HCT116 (cell line): ENCODE data around the gene CDR2L. TPM values are rescaled to one million over a fixed set of nuclear protein-coding genes. Genes with fewer than 3 reads are reported as not detected.

Source experiments
- ATAC-seq: fragments of 200-7000 bp; cut with Tn5 transposase; 2 replicates; pipeline ENCODE4 v1.9.1; 2020; ENCODE audit warnings: mild to moderate bottlenecking, moderate library complexity
- BruUV-seq: library from RNA; stranded (reverse); fragments of 400-500 nt; replicated peaks from 2 replicates; lab custom pipeline; 2021; lab: Mats Ljungman, UMichigan
- CTCF ChIA-PET: fragments of 300-600 bp; sonication (Branson Sonifier 250); formaldehyde crosslinking; loops from one replicate; lab custom pipeline; 2021; ENCODE audit warnings: antibody characterized with exemption; lab: Charles Lee
- POLR2A ChIA-PET: fragments of 300-600, 350-600 bp; sonication (Branson Sonifier 250); formaldehyde crosslinking; loops from one replicate; lab custom pipeline; 2021; ENCODE audit warnings: antibody characterized with exemption; lab: Charles Lee
- RAD21 ChIA-PET, 2 experiments: fragments of 300-600 bp; sonication (Branson Sonifier 250); formaldehyde crosslinking; loops; one replicate each; lab custom pipeline; 2023; ENCODE audit warnings: low total read pairs in 2 of 2; ENCODE audit not compliant: uncharacterized antibody in 2 of 2, unreplicated experiment in 2 of 2, low non-redundant PET in 1 of 2; lab: Charles Lee
- DNase-seq: peaks from one replicate; pipeline ENCODE4 v3.0.0-alpha.2; 2010; ENCODE audit warnings: low read depth, low spot score
- H2AFZ ChIP-seq: fragments of 200-600 bp; shearing (Covaris generic), sonication (generic); 2 replicates; pipeline ENCODE4 v1.6.1; 2017; ENCODE audit warnings: low read depth, mixed run types, mixed read lengths, antibody characterized with exemption, low read length; ENCODE audit not compliant: poor library complexity, severe bottlenecking
- H3K27ac ChIP-seq: 2 replicates; pipeline ENCODE4 v1.5.1; 2012; ENCODE audit warnings: low read depth, low read length
- H3K27me3 ChIP-seq: fragments of 200-600 bp; sonication (generic); 2 replicates; pipeline ENCODE4 v1.6.1; 2016; ENCODE audit warnings: mixed run types, low read length, mixed read lengths; ENCODE audit not compliant: insufficient read depth
- H3K36me3 ChIP-seq, 2 experiments: fragments of 200-500 bp in 1 of 2; fragments of 200-600 bp in 1 of 2; sonication (Bioruptor generic) in 1 of 2; sonication (generic) in 1 of 2; 2 replicates each; pipeline versions ENCODE4 v1.5.1 to v1.6.1; 2014 to 2016; ENCODE audit warnings: low read length in 2 of 2, inconsistent platforms in 1 of 2, mixed read lengths in 1 of 2, mixed run types in 1 of 2; ENCODE audit not compliant: insufficient read depth in 2 of 2, control insufficient read depth in 1 of 2
- H3K4me1 ChIP-seq, 2 experiments: fragments of 200-600 bp in 1 of 2; sonication (generic) in 1 of 2; 2 replicates each; pipeline versions ENCODE4 v1.5.1 to v1.6.1; 2012 to 2017; ENCODE audit warnings: low read length in 2 of 2, inconsistent platforms in 1 of 2, mild to moderate bottlenecking in 1 of 2, mixed read lengths in 1 of 2, mixed run types in 1 of 2, moderate library complexity in 1 of 2; ENCODE audit not compliant: insufficient read depth in 2 of 2, control insufficient read depth in 1 of 2
- H3K4me2 ChIP-seq: fragments of 200-600 bp; sonication (generic); 2 replicates; pipeline ENCODE4 v1.6.1; 2017; ENCODE audit warnings: mixed run types, low read length, mixed read lengths
- H3K4me3 ChIP-seq, 2 experiments: fragments of 200-600 bp in 1 of 2; sonication (generic) in 1 of 2; replicated peaks in 1 of 2; 2 replicates each; pipeline ENCODE4 v1.5.1; 2011 to 2016; ENCODE audit warnings: low read length in 2 of 2, control low read depth in 1 of 2, low read depth in 1 of 2, mild to moderate bottlenecking in 1 of 2, mixed read lengths in 1 of 2, mixed run types in 1 of 2
- H3K79me2 ChIP-seq: fragments of 200-600 bp; sonication (generic); 2 replicates; pipeline ENCODE4 v1.6.1; 2017; ENCODE audit warnings: mild to moderate bottlenecking, mixed run types, low read length, moderate library complexity, mixed read lengths; ENCODE audit not compliant: insufficient read depth
- H3K9ac ChIP-seq: fragments of 200-600 bp; sonication (generic); 2 replicates; pipeline ENCODE4 v1.6.1; 2016; ENCODE audit warnings: low read length, mixed read lengths
- H3K9me2 ChIP-seq: fragments of 200-600 bp; sonication (generic), shearing (Covaris generic); 2 replicates; pipeline ENCODE4 v1.6.1; 2017; ENCODE audit warnings: mixed run types, mild to moderate bottlenecking, moderate library complexity; ENCODE audit not compliant: insufficient read depth
- H3K9me3 ChIP-seq, 2 experiments: fragments of 200-500 bp in 1 of 2; fragments of 200-600 bp in 1 of 2; sonication (Bioruptor generic) in 1 of 2; sonication (generic) in 1 of 2; 2 replicates each; pipeline ENCODE4 v1.6.1; 2014 to 2017; ENCODE audit warnings: low read length in 2 of 2, mixed read lengths in 2 of 2, inconsistent platforms in 1 of 2, low read depth in 1 of 2, mild to moderate bottlenecking in 1 of 2, mixed run types in 1 of 2, moderate library complexity in 1 of 2; ENCODE audit not compliant: control insufficient read depth in 1 of 2, insufficient read depth in 1 of 2
- H4K20me1 ChIP-seq: fragments of 200-600 bp; sonication (generic), shearing (Covaris generic); 2 replicates; pipeline ENCODE4 v1.6.1; 2017; ENCODE audit warnings: mixed run types, mild to moderate bottlenecking, moderate library complexity; ENCODE audit not compliant: insufficient read depth
- ATF3 ChIP-seq: IDR thresholded peaks from 2 replicates; pipeline ENCODE4 v1.6.1; 2012
- CBX3 ChIP-seq: IDR thresholded peaks from 2 replicates; pipeline ENCODE4 v1.6.1; 2012; ENCODE audit warnings: low read depth
- FOSL1 ChIP-seq: IDR thresholded peaks from 2 replicates; pipeline ENCODE4 v1.6.1; 2012; ENCODE audit warnings: low read depth
- POLR2A ChIP-seq: IDR thresholded peaks from 2 replicates; pipeline ENCODE4 v1.7.0; 2011; ENCODE audit warnings: borderline replicate concordance; ENCODE audit not compliant: insufficient read depth, insufficient read length; ENCODE audit errors: extremely low read depth
- RAD21 ChIP-seq: IDR thresholded peaks from 2 replicates; pipeline ENCODE4 v1.6.1; 2012; ENCODE audit warnings: low read depth, mild to moderate bottlenecking
- SP1 ChIP-seq: IDR thresholded peaks from 2 replicates; pipeline ENCODE4 v1.6.1; 2012; ENCODE audit warnings: low read depth
- SRF ChIP-seq: IDR thresholded peaks from 2 replicates; pipeline ENCODE4 v1.6.1; 2012; ENCODE audit warnings: low read depth
- TCF7L2 ChIP-seq: IDR thresholded peaks from 2 replicates; pipeline ENCODE4 v1.7.0; 2011; ENCODE audit warnings: borderline replicate concordance, inconsistent platforms; ENCODE audit not compliant: insufficient read depth, insufficient read length; ENCODE audit errors: extremely low read depth
- ZFX ChIP-seq: fragments of 450-650 bp; IDR thresholded peaks from 2 replicates; pipeline ENCODE4 v1.6.1; 2017
- ZNF274 ChIP-seq: fragments of 200-500 bp; sonication (Bioruptor generic); IDR thresholded peaks from 2 replicates; pipeline ENCODE4 v1.6.1; 2014; ENCODE audit warnings: mild to moderate bottlenecking, low read depth, low read length, inconsistent platforms
- intact Hi-C: fragments of 100-400 bp; cut with micrococcal nuclease; formaldehyde crosslinking; loops from 2 replicates; pipeline ENCODE4 v1.10.0; 2022
- total RNA-seq: library from RNA; stranded (reverse); gene quantifications from one replicate; pipeline ENCODE4 v1.2.1, GENCODE V29; 2021; ENCODE audit not compliant: unreplicated experiment

CDR2L gene
- total RNA-seq, 1 experiment from 2014 or later, result 26.5 TPM

- TF ChIP-seq ZFX, result 0 out of 2 replicates have a peak, but pooled peaks have one; percentile 20
Observed at GRCh38 chr17:75047398-75048098, 60.1 kb downstream of the CDR2L start (continued).

GRCh38 chr17:75048249-75048878 lies 60.9 kb downstream of the CDR2L start:
- Histone ChIP-seq H3K36me3 (peaks cover 10 to 15% of the 10 kb centered on the region in 2 experiments; a peak in 3 of 4 replicates), H3K9me3 (no peaks in the 10 kb centered on the region), H3K9ac (peak overlapping the region; percentile 97), H3K4me1 (peaks cover 10 to 17% of the 10 kb centered on the region in 2 experiments; a peak in 3 of 4 replicates), H3K27ac (no peak overlapping the region), H3K27me3 (no peaks in the 10 kb centered on the region), H3K4me2 (peak overlapping the region; percentile 88), H3K9me2 (no peaks in the 10 kb centered on the region), H4K20me1 (no peaks in the 10 kb centered on the region), H2AFZ (no peak overlapping the region), H3K4me3 (peak overlapping the region; percentile 86 to 98), H3K79me2 (peaks cover 40% of the 10 kb centered on the region)
- ATAC-seq (no peak), DNase-seq (no peak)
- POLR2A ChIA-PET, result interaction anchor here (0.8 to 2.9 kb wide), 4 partner anchors 13 to 39 kb away, joined by 4 to 13 read pairs (median 4); partner anchors contain the start of gene SLC16A5
- intact Hi-C loops, result no loop called here
- RAD21 ChIA-PET, result no interaction called here
- BruUV-seq, result no TSS peak
- CTCF ChIA-PET, result interaction anchor here (1.0 to 3.6 kb wide), 3 partner anchors 16 to 87 kb away, joined by 3 to 11 read pairs (median 6); no protein-coding TSS in a partner anchor
- no peak for TF ChIP-seq FOSL1

GRCh38 chr17:75049057-75049456 lies 61.6 kb downstream of the CDR2L start:
- H3K4me1 ChIP-seq, result peaks cover 10 to 17% of the 10 kb centered on the region in 2 experiments; a peak in 3 of 4 replicates
- ChIA-PET CTCF (interaction anchor here (2.1 to 3.6 kb wide), 2 partner anchors 65 to 88 kb away, joined by 6 to 11 read pairs; no protein-coding TSS in a partner anchor), POLR2A (interaction anchor here (1.2 to 1.5 kb wide), 3 partner anchors 30 to 47 kb away, joined by 3 to 5 read pairs (median 4); partner anchors contain the start of gene SLC16A5), RAD21 (no interaction called here)
- peaks cover 40% of the 10 kb centered on the region for H3K79me2 ChIP-seq
- no peak for DNase-seq
- no peak overlapping the region for H2AFZ ChIP-seq
- no peak overlapping the region for H3K27ac ChIP-seq
- no peaks in the 10 kb centered on the region for H3K27me3 ChIP-seq
- no peaks in the 10 kb centered on the region for H4K20me1 ChIP-seq
- ATAC-seq, result no peak
- peak overlapping the region; percentile 88; the same call in 1 of the 2 replicates for H3K4me2 ChIP-seq
- H3K9me3 ChIP-seq, result no peaks in the 10 kb centered on the region
- no peak overlapping the region for H3K4me3 ChIP-seq
- BruUV-seq, result no TSS peak
- TF ChIP-seq SP1 (no peak), RAD21 (no peak), ATF3 (no peak), POLR2A (no peak), ZNF274 (no peak), TCF7L2 (no peak), SRF (no peak), CBX3 (no peak), ZFX (no peak)
- no peak overlapping the region for H3K9ac ChIP-seq
- no peaks in the 10 kb centered on the region for H3K9me2 ChIP-seq
- intact Hi-C loops, result no loop called here
- peaks cover 12 to 20% of the 10 kb centered on the region in 2 experiments; a peak in 3 of 4 replicates for H3K36me3 ChIP-seq
